GM12892 (cell line): ENCODE measurements around the gene S100A7.

ENCODE experiments used
- POLR2A ChIP-seq: IDR thresholded peaks from 2 replicates; pipeline ENCODE4 v1.6.1; 2011; ENCODE audit warnings: low read depth, low read length, control low read depth
- POLR2AphosphoS5 ChIP-seq: IDR thresholded peaks from 2 replicates; pipeline ENCODE4 v1.6.1; 2011; ENCODE audit warnings: low read depth, low read length, control low read depth
- TAF1 ChIP-seq: IDR thresholded peaks from 2 replicates; pipeline ENCODE4 v1.6.1; 2011; ENCODE audit warnings: low read depth, mild to moderate bottlenecking, control low read depth, low read length, borderline replicate concordance

GRCh38 chr1:153485863-153486262 lies 25.4 kb upstream of the S100A7 start:
- TF ChIP-seq POLR2A (no peak), TAF1 (no peak), POLR2AphosphoS5 (no peak)
